A673 (cell line): ENCODE results near the gene PMPCA. TPM values are rescaled to one million over a fixed set of nuclear protein-coding genes. Genes with fewer than 3 reads are reported as not detected.

Source experiments
- BruUV-seq: library from RNA; stranded (reverse); fragments of 400-500 nt; replicated peaks from 2 replicates; lab custom pipeline; 2021; lab: Mats Ljungman, UMichigan
- CTCF ChIA-PET: fragments of 300-600 bp; sonication (Branson Sonifier 250); formaldehyde crosslinking; loops from one replicate; lab custom pipeline; 2022; ENCODE audit warnings: antibody characterized with exemption; lab: Charles Lee
- POLR2A ChIA-PET: fragments of 300-600 bp; sonication (Branson Sonifier 250); formaldehyde crosslinking; loops from one replicate; lab custom pipeline; 2022; ENCODE audit warnings: antibody characterized with exemption; ENCODE audit not compliant: low non-redundant PET; lab: Charles Lee
- DNase-seq: peaks from one replicate; pipeline ENCODE4 v3.0.0-alpha.2; 2015; ENCODE audit warnings: low spot score
- H3K27ac ChIP-seq: fragments of 200-600 bp; sonication (generic); 2 replicates; pipeline ENCODE4 v1.5.1; 2016; ENCODE audit warnings: mixed run types, low read depth, mild to moderate bottlenecking, mixed read lengths, antibody characterized with exemption, low read length; ENCODE audit not compliant: poor library complexity, severe bottlenecking
- H3K27me3 ChIP-seq: fragments of 200-600 bp; sonication (generic); replicated peaks from 2 replicates; pipeline ENCODE4 v1.6.1; 2017; ENCODE audit warnings: mixed run types, low read depth, mild to moderate bottlenecking, mixed read lengths, antibody characterized with exemption, low read length; ENCODE audit not compliant: insufficient read depth, poor library complexity
- H3K36me3 ChIP-seq: fragments of 200-600 bp; sonication (generic); 2 replicates; pipeline ENCODE4 v1.6.1; 2016; ENCODE audit warnings: mixed run types, mild to moderate bottlenecking, mixed read lengths, antibody characterized with exemption, low read length; ENCODE audit not compliant: insufficient read depth, poor library complexity, severe bottlenecking
- H3K4me1 ChIP-seq: fragments of 200-600 bp; sonication (generic); 2 replicates; pipeline ENCODE4 v1.6.1; 2017; ENCODE audit warnings: mixed run types, mild to moderate bottlenecking, mixed read lengths, antibody characterized with exemption, low read length; ENCODE audit not compliant: insufficient read depth, poor library complexity, severe bottlenecking
- H3K4me3 ChIP-seq: fragments of 200-600 bp; sonication (generic); 2 replicates; pipeline ENCODE4 v1.5.1; 2016; ENCODE audit warnings: low read depth, mixed run types, mild to moderate bottlenecking, mixed read lengths, low read length; ENCODE audit not compliant: poor library complexity, severe bottlenecking
- H3K9me3 ChIP-seq: fragments of 200-600 bp; sonication (generic); 2 replicates; pipeline ENCODE4 v1.6.1; 2016; ENCODE audit warnings: mixed run types, low read depth, mild to moderate bottlenecking, mixed read lengths, antibody characterized with exemption, low read length; ENCODE audit not compliant: poor library complexity, severe bottlenecking
- EZH2 ChIP-seq: fragments of 200-600 bp; sonication (generic); IDR thresholded peaks from 2 replicates; pipeline ENCODE4 v1.6.1; 2017; ENCODE audit warnings: borderline replicate concordance, low read depth, mild to moderate bottlenecking, mixed read lengths, antibody characterized with exemption, low read length; ENCODE audit not compliant: poor library complexity, severe bottlenecking
- intact Hi-C: fragments of 100-400 bp; cut with micrococcal nuclease; formaldehyde crosslinking; loops from one replicate; pipeline ENCODE4 v1.10.0; 2022; ENCODE audit not compliant: unreplicated experiment
- total RNA-seq: library from RNA; stranded (reverse); gene quantifications from 2 replicates; pipeline ENCODE4 v1.2.3, GENCODE V29; 2021
- TF ChIP-seq, protein P1 (sequence below): fragments of 300-800, 200-600 bp; sonication (generic); conservative IDR thresholded peaks from 2 replicates; pipeline ENCODE4 v1.5.1; 2017; ENCODE audit warnings: low read depth, mild to moderate bottlenecking, antibody characterized with exemption, low read length, moderate library complexity, mixed read lengths

PMPCA gene
- total RNA-seq, 1 experiment from 2014 or later: 94.8 TPM

GRCh38 chr9:136395020-136395340 lies 15.5 kb upstream of the PMPCA start:
- no TSS peak for BruUV-seq
- Histone ChIP-seq H3K27ac (no peak overlapping the region), H3K9me3 (no peaks in the 10 kb centered on the region), H3K4me1 (peaks cover 3% of the 10 kb centered on the region), H3K4me3 (no peak overlapping the region), H3K36me3 (peaks cover 70% of the 10 kb centered on the region), H3K27me3 (no peaks in the 10 kb centered on the region)
- CTCF ChIA-PET: no interaction called here
- POLR2A ChIA-PET: no interaction called here
- intact Hi-C loops: no loop called here
- DNase-seq: no peak
- TF ChIP-seq, protein P1, sequence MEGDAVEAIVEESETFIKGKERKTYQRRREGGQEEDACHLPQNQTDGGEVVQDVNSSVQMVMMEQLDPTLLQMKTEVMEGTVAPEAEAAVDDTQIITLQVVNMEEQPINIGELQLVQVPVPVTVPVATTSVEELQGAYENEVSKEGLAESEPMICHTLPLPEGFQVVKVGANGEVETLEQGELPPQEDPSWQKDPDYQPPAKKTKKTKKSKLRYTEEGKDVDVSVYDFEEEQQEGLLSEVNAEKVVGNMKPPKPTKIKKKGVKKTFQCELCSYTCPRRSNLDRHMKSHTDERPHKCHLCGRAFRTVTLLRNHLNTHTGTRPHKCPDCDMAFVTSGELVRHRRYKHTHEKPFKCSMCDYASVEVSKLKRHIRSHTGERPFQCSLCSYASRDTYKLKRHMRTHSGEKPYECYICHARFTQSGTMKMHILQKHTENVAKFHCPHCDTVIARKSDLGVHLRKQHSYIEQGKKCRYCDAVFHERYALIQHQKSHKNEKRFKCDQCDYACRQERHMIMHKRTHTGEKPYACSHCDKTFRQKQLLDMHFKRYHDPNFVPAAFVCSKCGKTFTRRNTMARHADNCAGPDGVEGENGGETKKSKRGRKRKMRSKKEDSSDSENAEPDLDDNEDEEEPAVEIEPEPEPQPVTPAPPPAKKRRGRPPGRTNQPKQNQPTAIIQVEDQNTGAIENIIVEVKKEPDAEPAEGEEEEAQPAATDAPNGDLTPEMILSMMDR: no peak
- no peak for TF ChIP-seq EZH2

GRCh38 chr9:136395345-136396218 lies 14.9 kb upstream of the PMPCA start:
- Histone ChIP-seq H3K27ac (no peak overlapping the region), H3K27me3 (no peaks in the 10 kb centered on the region), H3K36me3 (peaks cover 68% of the 10 kb centered on the region), H3K4me1 (peaks cover 8% of the 10 kb centered on the region), H3K4me3 (no peak overlapping the region), H3K9me3 (no peaks in the 10 kb centered on the region)
- no peak for DNase-seq
- BruUV-seq: no TSS peak
- TF ChIP-seq EZH2: no peak
- TF ChIP-seq, protein P1: no peak
- ChIA-PET POLR2A (interaction anchor here (0.6 kb wide), 1 partner anchor 23 kb away, joined by 3 read pairs; no protein-coding TSS in a partner anchor), CTCF (no interaction called here)
- intact Hi-C loops: no loop called here

- Histone ChIP-seq H3K27ac (no peak overlapping the region), H3K9me3 (no peaks in the 10 kb centered on the region), H3K4me3 (no peak overlapping the region), H3K27me3 (no peaks in the 10 kb centered on the region), H3K36me3 (peaks cover 62% of the 10 kb centered on the region), H3K4me1 (peaks cover 9% of the 10 kb centered on the region)
- CTCF ChIA-PET: no interaction called here
- POLR2A ChIA-PET: interaction anchor here (0.6 kb wide), 1 partner anchor 24 kb away, joined by 3 read pairs; no protein-coding TSS in a partner anchor
- intact Hi-C loops: no loop called here
- TF ChIP-seq, protein P1: no peak
- TF ChIP-seq EZH2: no peak
- no peak for DNase-seq
- BruUV-seq: no TSS peak
Measured at GRCh38 chr9:136396219-136396515, 14.3 kb upstream of the PMPCA start.
